OCI-LY7 (cell line): ENCODE data around the gene KRT23. TPM values are rescaled to one million over a fixed set of nuclear protein-coding genes. Genes with fewer than 3 reads are reported as not detected.

Source experiments
- BruUV-seq: library from RNA; stranded (reverse); fragments of 400-500 nt; replicated peaks from 2 replicates; lab custom pipeline; 2021; lab: Mats Ljungman, UMichigan
- CTCF ChIA-PET: fragments of 300-600 bp; sonication (Branson Sonifier 250); formaldehyde crosslinking; loops from one replicate; lab custom pipeline; 2022; ENCODE audit warnings: antibody characterized with exemption; ENCODE audit not compliant: unreplicated experiment; lab: Charles Lee
- POLR2A ChIA-PET: fragments of 300-600 bp; sonication (Branson Sonifier 250); formaldehyde crosslinking; loops from one replicate; lab custom pipeline; 2022; ENCODE audit warnings: antibody characterized with exemption; lab: Charles Lee
- DNase-seq: peaks from one replicate; pipeline ENCODE4 v3.0.0-alpha.2; 2015; ENCODE audit warnings: low spot score
- H2AFZ ChIP-seq: fragments of 200-600 bp; sonication (generic), shearing (Covaris generic); 2 replicates; pipeline ENCODE4 v1.6.1; 2014; ENCODE audit warnings: mild to moderate bottlenecking, antibody characterized with exemption, low read length, moderate library complexity
- H3K27ac ChIP-seq: fragments of 200-600 bp; sonication (generic); 2 replicates; pipeline ENCODE4 v1.5.1; 2014; ENCODE audit warnings: mixed run types, low read depth, mild to moderate bottlenecking, moderate library complexity, low read length, inconsistent platforms; ENCODE audit not compliant: poor library complexity, severe bottlenecking
- H3K36me3 ChIP-seq: fragments of 200-600 bp; sonication (generic); 2 replicates; pipeline ENCODE4 v1.6.1; 2014; ENCODE audit warnings: mild to moderate bottlenecking, antibody characterized with exemption, low read length, moderate library complexity, mixed read lengths; ENCODE audit not compliant: insufficient read depth
- H3K4me1 ChIP-seq: fragments of 200-600 bp; sonication (generic); 2 replicates; pipeline ENCODE4 v1.5.1; 2014; ENCODE audit warnings: mild to moderate bottlenecking, low read length; ENCODE audit not compliant: insufficient read depth, poor library complexity, severe bottlenecking
- H3K4me2 ChIP-seq: fragments of 200-600 bp; sonication (generic); 2 replicates; pipeline ENCODE4 v1.6.1; 2014; ENCODE audit warnings: mild to moderate bottlenecking, low read length
- H3K4me3 ChIP-seq: fragments of 200-600 bp; sonication (generic); 2 replicates; pipeline ENCODE4 v1.5.1; 2014; ENCODE audit warnings: mild to moderate bottlenecking, low read depth, low read length; ENCODE audit not compliant: poor library complexity, severe bottlenecking
- H3K79me2 ChIP-seq: fragments of 200-600 bp; sonication (generic); 2 replicates; pipeline ENCODE4 v1.6.1; 2016; ENCODE audit warnings: low read depth, mild to moderate bottlenecking, low read length, moderate library complexity, mixed read lengths; ENCODE audit not compliant: insufficient read depth
- H3K9me2 ChIP-seq: fragments of 200-600 bp; sonication (generic); 2 replicates; pipeline ENCODE4 v1.6.1; 2016; ENCODE audit warnings: mild to moderate bottlenecking, low read length, mixed read lengths; ENCODE audit not compliant: insufficient read depth
- H3K9me3 ChIP-seq: fragments of 200-600 bp; sonication (generic); 2 replicates; pipeline ENCODE4 v1.6.1; 2014; ENCODE audit warnings: mild to moderate bottlenecking, mixed run types, low read length, mixed read lengths
- H4K20me1 ChIP-seq: fragments of 200-600 bp; sonication (generic); 2 replicates; pipeline ENCODE4 v1.6.1; 2014; ENCODE audit warnings: mild to moderate bottlenecking, antibody characterized with exemption, low read length, moderate library complexity, mixed read lengths; ENCODE audit not compliant: insufficient read depth
- EZH2phosphoT487 ChIP-seq: fragments of 200-600 bp; sonication (generic); IDR thresholded peaks from 2 replicates; pipeline ENCODE4 v1.6.1; 2018; ENCODE audit warnings: low read depth, borderline replicate concordance, mild to moderate bottlenecking, mixed run types, antibody characterized with exemption, low read length, moderate library complexity, mixed read lengths
- intact Hi-C: fragments of 100-400 bp; cut with micrococcal nuclease; formaldehyde crosslinking; loops from one replicate; pipeline ENCODE4 v1.10.0; 2022; ENCODE audit not compliant: unreplicated experiment
- total RNA-seq, 2 experiments: library from RNA; depleted of rRNA in 1 of 2; stranded (reverse); fragments of >200 nt in 1 of 2; shearing (Covaris generic) in 1 of 2; gene quantifications; 2 replicates each; pipeline ENCODE4 v1.2.3, GENCODE V29; 2014 to 2022
- TF ChIP-seq, protein P1 (sequence below): fragments of 200-600 bp; sonication (generic); conservative IDR thresholded peaks from 2 replicates; pipeline ENCODE4 v1.5.1; 2014; ENCODE audit warnings: mild to moderate bottlenecking, antibody characterized with exemption, low read length, moderate library complexity, mixed read lengths

The KRT23 gene
- total RNA-seq, 2 experiments from 2014 or later = not detected

DNA sequence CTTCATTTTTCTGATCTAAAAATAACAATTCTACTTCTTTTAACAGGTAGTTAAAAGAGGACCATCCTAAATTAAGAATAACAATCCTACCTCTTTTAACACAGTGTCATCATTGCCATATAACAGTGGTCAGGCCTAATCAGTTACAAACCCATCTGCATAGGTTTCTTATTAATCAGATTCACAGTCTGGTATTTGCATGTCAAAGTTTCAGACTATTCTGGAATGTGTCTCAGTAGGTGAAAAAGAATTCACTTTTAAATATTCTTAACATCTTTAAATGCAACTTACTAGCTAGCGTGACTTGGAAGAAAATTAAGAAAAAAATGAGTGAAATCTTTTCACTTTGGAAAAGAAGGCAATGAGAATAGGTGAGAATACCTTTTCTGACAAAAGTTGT is 63.6 kb downstream of the KRT23 start:
- CTCF ChIA-PET = no interaction called here

DNA sequence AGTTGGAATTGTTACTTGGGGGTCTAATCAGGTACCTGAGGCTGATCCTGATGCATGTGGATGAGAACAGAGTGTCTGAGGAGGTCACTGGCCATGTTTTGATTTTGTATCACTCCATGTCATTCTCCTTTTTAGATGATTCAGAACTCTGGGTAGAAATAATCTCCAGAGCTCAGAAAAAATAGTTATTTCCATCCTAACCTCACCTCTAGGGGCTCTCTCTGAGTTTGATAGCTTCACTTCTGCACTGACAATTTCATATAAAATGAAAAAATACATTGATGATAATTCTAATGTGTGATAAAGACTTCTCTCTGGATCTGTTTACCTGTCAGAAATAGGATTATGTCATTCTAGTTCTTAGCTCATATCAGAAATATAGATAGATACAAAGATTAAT is 64.2 kb downstream of the KRT23 start:
- CTCF ChIA-PET = no interaction called here
- intact Hi-C loops = no loop called here
- H2AFZ ChIP-seq = no peak overlapping the region
- no peak overlapping the region for H3K27ac ChIP-seq
- no TSS peak for BruUV-seq
- H3K79me2 ChIP-seq = no peaks in the 10 kb centered on the region
- no peak overlapping the region for H3K4me2 ChIP-seq
- POLR2A ChIA-PET = no interaction called here
- H4K20me1 ChIP-seq = no peaks in the 10 kb centered on the region
- TF ChIP-seq, protein P1, sequence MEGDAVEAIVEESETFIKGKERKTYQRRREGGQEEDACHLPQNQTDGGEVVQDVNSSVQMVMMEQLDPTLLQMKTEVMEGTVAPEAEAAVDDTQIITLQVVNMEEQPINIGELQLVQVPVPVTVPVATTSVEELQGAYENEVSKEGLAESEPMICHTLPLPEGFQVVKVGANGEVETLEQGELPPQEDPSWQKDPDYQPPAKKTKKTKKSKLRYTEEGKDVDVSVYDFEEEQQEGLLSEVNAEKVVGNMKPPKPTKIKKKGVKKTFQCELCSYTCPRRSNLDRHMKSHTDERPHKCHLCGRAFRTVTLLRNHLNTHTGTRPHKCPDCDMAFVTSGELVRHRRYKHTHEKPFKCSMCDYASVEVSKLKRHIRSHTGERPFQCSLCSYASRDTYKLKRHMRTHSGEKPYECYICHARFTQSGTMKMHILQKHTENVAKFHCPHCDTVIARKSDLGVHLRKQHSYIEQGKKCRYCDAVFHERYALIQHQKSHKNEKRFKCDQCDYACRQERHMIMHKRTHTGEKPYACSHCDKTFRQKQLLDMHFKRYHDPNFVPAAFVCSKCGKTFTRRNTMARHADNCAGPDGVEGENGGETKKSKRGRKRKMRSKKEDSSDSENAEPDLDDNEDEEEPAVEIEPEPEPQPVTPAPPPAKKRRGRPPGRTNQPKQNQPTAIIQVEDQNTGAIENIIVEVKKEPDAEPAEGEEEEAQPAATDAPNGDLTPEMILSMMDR = peak; percentile 26; the same call in 1 of the 2 replicates
- no peak for TF ChIP-seq EZH2phosphoT487
- no peaks in the 10 kb centered on the region for H3K9me2 ChIP-seq
- H3K4me1 ChIP-seq = no peaks in the 10 kb centered on the region
- no peaks in the 10 kb centered on the region for H3K36me3 ChIP-seq
- no peaks in the 10 kb centered on the region for H3K9me3 ChIP-seq
- no peak overlapping the region for H3K4me3 ChIP-seq
- no peak for DNase-seq

More for the DNA sequence above, 63.6 kb downstream of the KRT23 start:
- H3K4me1 ChIP-seq = no peaks in the 10 kb centered on the region
- POLR2A ChIA-PET = no interaction called here
- H2AFZ ChIP-seq = no peak overlapping the region
- no peak for DNase-seq
- no peaks in the 10 kb centered on the region for H3K79me2 ChIP-seq
- H3K36me3 ChIP-seq = no peaks in the 10 kb centered on the region
- H3K9me3 ChIP-seq = no peaks in the 10 kb centered on the region
- no peak overlapping the region for H3K4me2 ChIP-seq
- H4K20me1 ChIP-seq = no peaks in the 10 kb centered on the region
- no peaks in the 10 kb centered on the region for H3K9me2 ChIP-seq
- no peak for TF ChIP-seq EZH2phosphoT487
- TF ChIP-seq, protein P1 = no peak
- H3K27ac ChIP-seq = no peak overlapping the region
- no TSS peak for BruUV-seq
- intact Hi-C loops = no loop called here
- H3K4me3 ChIP-seq = no peak overlapping the region

Other genes with a start within 250 kb of the KRT23 start
Only the 30 nearest of the 33 such genes appear.
- gene KRT25, start 182.3 kb downstream of the KRT23 start, total RNA-seq (2014; rRNA removed; shearing (Covaris generic)) = not detected in 2 replicates
- gene KRT25, start 182.3 kb downstream of the KRT23 start, total RNA-seq (2022) = not detected in 2 replicates
- gene KRT26, start 165.4 kb downstream of the KRT23 start, total RNA-seq (2014; rRNA removed; shearing (Covaris generic)) = not detected in 2 replicates
- gene KRT26, start 165.4 kb downstream of the KRT23 start, total RNA-seq (2022) = not detected in 2 replicates
- not detected in 2 replicates for gene KRT27, start 155.1 kb downstream of the KRT23 start, total RNA-seq (2014; rRNA removed; shearing (Covaris generic))
- not detected in 2 replicates for gene KRT27, start 155.1 kb downstream of the KRT23 start, total RNA-seq (2022)
- not detected in 2 replicates for gene KRT28, start 137.7 kb downstream of the KRT23 start, total RNA-seq (2014; rRNA removed; shearing (Covaris generic))
- not detected in 2 replicates for gene KRT28, start 137.7 kb downstream of the KRT23 start, total RNA-seq (2022)
- gene KRT10, start 115.0 kb downstream of the KRT23 start, total RNA-seq (2014; rRNA removed; shearing (Covaris generic)) = 6.6 and 10.7 TPM in 2 replicates
- 39.7 and 44.0 TPM in 2 replicates for gene KRT10, start 115.0 kb downstream of the KRT23 start, total RNA-seq (2022)
- not detected in 2 replicates for gene KRT12, start 70.4 kb downstream of the KRT23 start, total RNA-seq (2014; rRNA removed; shearing (Covaris generic))
- not detected in 2 replicates for gene KRT12, start 70.4 kb downstream of the KRT23 start, total RNA-seq (2022)
- not detected in 2 replicates for gene KRT20, start 52.4 kb downstream of the KRT23 start, total RNA-seq (2014; rRNA removed; shearing (Covaris generic))
- not detected in 2 replicates for gene KRT20, start 52.4 kb downstream of the KRT23 start, total RNA-seq (2022)
- gene KRT39, start 29.3 kb upstream of the KRT23 start, total RNA-seq (2014; rRNA removed; shearing (Covaris generic)) = not detected in 2 replicates
- gene KRT39, start 29.3 kb upstream of the KRT23 start, total RNA-seq (2022) = not detected in 2 replicates
- not detected in 2 replicates for gene KRT40, start 46.7 kb upstream of the KRT23 start, total RNA-seq (2014; rRNA removed; shearing (Covaris generic))
- gene KRT40, start 46.7 kb upstream of the KRT23 start, total RNA-seq (2022) = not detected in 2 replicates
- gene KRTAP3-3, start 56.5 kb upstream of the KRT23 start, total RNA-seq (2014; rRNA removed; shearing (Covaris generic)) = not detected in 2 replicates
- gene KRTAP3-3, start 56.5 kb upstream of the KRT23 start, total RNA-seq (2022) = not detected in 2 replicates
- not detected in 2 replicates for gene KRTAP3-2, start 62.3 kb upstream of the KRT23 start, total RNA-seq (2014; rRNA removed; shearing (Covaris generic))
- not detected in 2 replicates for gene KRTAP3-2, start 62.3 kb upstream of the KRT23 start, total RNA-seq (2022)
- not detected in 2 replicates for gene KRTAP3-1, start 71.5 kb upstream of the KRT23 start, total RNA-seq (2014; rRNA removed; shearing (Covaris generic))
- gene KRTAP3-1, start 71.5 kb upstream of the KRT23 start, total RNA-seq (2022) = not detected in 2 replicates
- not detected in 2 replicates for gene KRTAP1-5, start 89.6 kb upstream of the KRT23 start, total RNA-seq (2014; rRNA removed; shearing (Covaris generic))
- gene KRTAP1-5, start 89.6 kb upstream of the KRT23 start, total RNA-seq (2022) = not detected in 2 replicates
- gene KRTAP1-4, start 92.5 kb upstream of the KRT23 start, total RNA-seq (2014; rRNA removed; shearing (Covaris generic)) = not detected in 2 replicates
- not detected in 2 replicates for gene KRTAP1-4, start 92.5 kb upstream of the KRT23 start, total RNA-seq (2022)
- not detected in 2 replicates for gene KRTAP1-3, start 97.2 kb upstream of the KRT23 start, total RNA-seq (2014; rRNA removed; shearing (Covaris generic))
- not detected in 2 replicates for gene KRTAP1-3, start 97.2 kb upstream of the KRT23 start, total RNA-seq (2022)
- not detected in 2 replicates for gene KRTAP1-1, start 103.8 kb upstream of the KRT23 start, total RNA-seq (2014; rRNA removed; shearing (Covaris generic))
- not detected in 2 replicates for gene KRTAP1-1, start 103.8 kb upstream of the KRT23 start, total RNA-seq (2022)
- gene KRTAP2-1, start 109.7 kb upstream of the KRT23 start, total RNA-seq (2014; rRNA removed; shearing (Covaris generic)) = not detected in 2 replicates
- not detected in 2 replicates for gene KRTAP2-1, start 109.7 kb upstream of the KRT23 start, total RNA-seq (2022)
- gene KRTAP2-2, start 117.6 kb upstream of the KRT23 start, total RNA-seq (2014; rRNA removed; shearing (Covaris generic)) = not detected in 2 replicates
- gene KRTAP2-2, start 117.6 kb upstream of the KRT23 start, total RNA-seq (2022) = not detected in 2 replicates
- gene KRTAP2-3, start 122.5 kb upstream of the KRT23 start, total RNA-seq (2014; rRNA removed; shearing (Covaris generic)) = not detected in 2 replicates
- gene KRTAP2-3, start 122.5 kb upstream of the KRT23 start, total RNA-seq (2022) = not detected in 2 replicates
- not detected in 2 replicates for gene KRTAP2-4, start 128.2 kb upstream of the KRT23 start, total RNA-seq (2014; rRNA removed; shearing (Covaris generic))
- gene KRTAP2-4, start 128.2 kb upstream of the KRT23 start, total RNA-seq (2022) = not detected in 2 replicates
- gene KRTAP4-7, start 146.5 kb upstream of the KRT23 start, total RNA-seq (2014; rRNA removed; shearing (Covaris generic)) = not detected in 2 replicates
- gene KRTAP4-7, start 146.5 kb upstream of the KRT23 start, total RNA-seq (2022) = not detected in 2 replicates
- not detected in 2 replicates for gene KRTAP4-8, start 160.5 kb upstream of the KRT23 start, total RNA-seq (2014; rRNA removed; shearing (Covaris generic))
- gene KRTAP4-8, start 160.5 kb upstream of the KRT23 start, total RNA-seq (2022) = not detected in 2 replicates
- gene KRTAP4-16, start 164.6 kb upstream of the KRT23 start, total RNA-seq (2014; rRNA removed; shearing (Covaris generic)) = not detected in 2 replicates
- not detected in 2 replicates for gene KRTAP4-16, start 164.6 kb upstream of the KRT23 start, total RNA-seq (2022)
- gene KRTAP4-9, start 167.7 kb upstream of the KRT23 start, total RNA-seq (2014; rRNA removed; shearing (Covaris generic)) = not detected in 2 replicates
- gene KRTAP4-9, start 167.7 kb upstream of the KRT23 start, total RNA-seq (2022) = not detected in 2 replicates
- gene KRTAP4-11, start 180.7 kb upstream of the KRT23 start, total RNA-seq (2014; rRNA removed; shearing (Covaris generic)) = not detected in 2 replicates
- gene KRTAP4-11, start 180.7 kb upstream of the KRT23 start, total RNA-seq (2022) = not detected in 2 replicates
- not detected in 2 replicates for gene KRTAP4-12, start 186.5 kb upstream of the KRT23 start, total RNA-seq (2014; rRNA removed; shearing (Covaris generic))
- gene KRTAP4-12, start 186.5 kb upstream of the KRT23 start, total RNA-seq (2022) = not detected in 2 replicates
- not detected in 2 replicates for gene KRTAP4-6, start 202.9 kb upstream of the KRT23 start, total RNA-seq (2014; rRNA removed; shearing (Covaris generic))
- gene KRTAP4-6, start 202.9 kb upstream of the KRT23 start, total RNA-seq (2022) = not detected in 2 replicates
- gene KRTAP4-5, start 212.2 kb upstream of the KRT23 start, total RNA-seq (2014; rRNA removed; shearing (Covaris generic)) = not detected in 2 replicates
- gene KRTAP4-5, start 212.2 kb upstream of the KRT23 start, total RNA-seq (2022) = not detected in 2 replicates
- gene KRTAP4-4, start 223.1 kb upstream of the KRT23 start, total RNA-seq (2014; rRNA removed; shearing (Covaris generic)) = not detected in 2 replicates
- gene KRTAP4-4, start 223.1 kb upstream of the KRT23 start, total RNA-seq (2022) = not detected in 2 replicates
- gene KRTAP4-3, start 230.6 kb upstream of the KRT23 start, total RNA-seq (2014; rRNA removed; shearing (Covaris generic)) = not detected in 2 replicates
- not detected in 2 replicates for gene KRTAP4-3, start 230.6 kb upstream of the KRT23 start, total RNA-seq (2022)